CD1c-positive myeloid dendritic cell (primary cell): ENCODE measurements around the gene PRKAA1.
"Not testable (repeated sequence)": the region's sequence is repeated elsewhere in the genome, so short reads cannot be mapped to it uniquely, and the experiment has no call there.

Experiments used
- DNase-seq: peaks from one replicate; pipeline ENCODE4 v3.0.0-alpha.2; 2016; ENCODE audit errors: extremely low spot score

Gene PRKAA1

DNA sequence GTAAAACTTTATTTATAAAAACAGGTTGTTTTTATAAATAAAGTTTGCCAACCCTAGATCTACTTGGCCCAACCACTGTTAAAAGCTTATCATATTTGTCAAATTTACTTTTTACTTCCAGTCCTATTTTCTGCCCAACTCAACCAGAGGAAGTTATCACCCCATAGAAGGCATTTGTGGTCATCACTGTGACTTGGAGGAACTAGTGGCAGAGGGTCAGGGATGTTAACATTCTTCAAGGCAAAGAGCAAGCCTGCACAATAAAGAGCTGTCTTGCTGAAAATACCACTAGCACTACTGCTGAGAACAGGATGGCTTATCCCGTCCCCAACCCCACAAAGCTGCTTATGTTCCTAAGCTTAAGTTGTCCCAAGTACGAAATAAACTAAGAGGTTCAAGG is 64.7 kb downstream of the PRKAA1 start:
- no peak for DNase-seq

DNA sequence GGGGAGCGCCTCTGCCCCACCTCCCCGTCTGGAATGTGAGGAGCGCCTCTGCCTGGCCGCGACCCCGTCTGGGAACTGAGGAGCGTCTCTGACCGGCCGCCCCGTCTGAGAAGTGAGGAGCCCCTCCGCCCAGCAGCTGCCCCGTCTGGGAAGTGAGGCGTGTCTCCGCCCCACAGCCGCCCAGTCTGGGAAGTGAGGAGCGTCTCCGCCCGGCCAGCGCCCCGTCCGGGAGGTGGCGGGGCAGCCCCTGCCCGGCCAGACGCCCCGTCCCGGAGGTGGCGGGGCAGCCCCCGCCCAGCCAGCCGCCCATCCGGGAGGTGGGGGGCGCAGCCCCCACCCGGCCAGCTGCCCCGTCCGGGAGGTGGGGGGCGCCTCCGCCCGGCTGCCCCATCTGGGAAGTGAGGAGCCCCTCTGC is 75.7 kb downstream of the PRKAA1 start:
- DNase-seq, result not testable (repeated sequence)

DNA sequence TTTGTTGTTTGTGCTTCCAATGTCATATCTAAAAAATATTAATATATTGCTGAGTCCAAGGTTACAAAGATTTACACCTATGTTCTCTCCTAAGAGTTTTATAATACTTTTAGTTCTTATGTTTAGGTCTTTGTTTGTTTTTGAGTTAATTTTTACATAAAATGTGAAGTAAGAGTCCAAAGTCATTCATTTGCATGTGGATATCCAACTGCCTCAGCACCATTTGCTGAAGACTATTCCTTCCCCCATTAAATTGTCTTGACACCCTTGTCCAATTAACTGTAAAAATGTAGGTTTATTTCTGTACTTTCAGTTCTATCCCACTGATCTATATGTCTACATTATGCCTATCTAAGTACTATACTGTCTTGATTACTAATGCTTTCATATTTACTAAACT is 78.1 kb downstream of the PRKAA1 start:
- DNase-seq, result no peak

DNA sequence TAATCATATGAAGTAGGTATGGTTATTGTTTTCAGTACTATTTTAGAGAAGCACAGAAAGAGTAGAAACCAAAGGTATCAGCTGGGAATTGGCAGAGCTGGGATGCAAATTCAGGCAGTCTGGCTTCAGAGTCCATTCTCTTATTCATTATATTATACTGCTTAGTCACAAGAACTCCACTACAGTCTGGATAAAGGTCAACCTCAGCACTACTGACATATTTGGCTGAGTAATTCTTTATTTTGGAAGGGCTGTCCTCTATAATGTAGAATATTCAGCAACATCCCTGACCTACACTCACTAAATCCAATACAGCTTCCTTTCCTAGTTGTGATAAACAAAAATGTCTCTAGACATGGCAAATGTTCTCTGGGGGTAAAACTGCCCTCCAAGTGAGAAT is 80.9 kb downstream of the PRKAA1 start:
- DNase-seq, result no peak

DNA sequence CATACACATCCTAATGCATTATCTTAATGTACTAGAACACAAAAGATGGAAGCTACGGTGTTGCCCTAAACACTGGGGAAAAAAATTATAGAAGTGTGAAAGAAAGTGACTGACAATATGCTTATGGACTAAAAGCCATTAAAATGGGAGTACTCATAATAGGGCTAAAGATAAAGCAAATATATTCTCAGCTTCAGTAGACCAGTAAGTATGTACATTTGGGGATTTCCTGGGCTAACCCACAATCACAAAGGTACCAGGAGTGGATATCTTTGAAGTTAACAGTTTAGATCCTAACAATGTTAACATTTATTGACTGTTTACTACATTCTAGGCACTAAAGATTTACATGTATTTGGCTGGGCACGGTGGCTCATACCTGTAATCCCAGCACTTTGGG is 81.6 kb downstream of the PRKAA1 start:
- no peak for DNase-seq

DNA sequence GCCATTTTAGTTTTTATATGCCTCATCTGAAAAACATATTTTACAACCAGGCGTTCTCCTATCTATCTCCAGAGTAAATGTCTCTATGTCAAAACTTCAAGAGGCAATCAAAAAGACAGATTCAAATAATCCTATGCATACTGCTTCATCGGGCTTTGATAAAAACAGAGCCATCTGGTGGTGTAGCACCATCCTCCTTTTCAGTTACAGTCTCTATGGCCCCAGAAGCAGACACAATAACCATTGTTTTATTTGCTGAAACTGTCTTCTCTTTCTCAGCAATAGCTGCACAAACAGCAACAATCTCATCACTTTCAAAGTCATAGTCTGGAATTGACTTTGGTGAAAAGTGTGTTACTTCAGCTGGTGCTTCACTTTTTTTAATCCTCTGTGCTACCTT is 82.2 kb downstream of the PRKAA1 start:
- DNase-seq, result no peak

DNA sequence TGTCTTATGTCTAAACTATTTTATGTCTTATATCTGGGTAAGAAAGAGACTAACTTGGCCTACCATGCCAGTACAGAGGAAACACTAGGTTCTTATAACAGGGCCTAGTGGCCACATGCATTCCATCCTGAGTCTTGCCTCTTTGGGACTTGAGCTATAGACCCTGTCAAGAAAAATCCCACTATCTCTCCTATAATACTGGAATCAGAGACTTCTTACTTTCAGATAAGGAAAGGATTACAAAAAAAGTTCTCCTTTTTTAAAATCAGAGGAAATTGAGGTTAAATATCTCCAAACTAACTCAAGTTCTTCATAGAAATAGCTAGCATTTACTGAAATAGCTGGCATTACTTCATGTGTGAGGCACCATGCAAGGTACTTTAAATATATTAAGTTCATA is 84.2 kb downstream of the PRKAA1 start:
- DNase-seq, result no peak

DNA sequence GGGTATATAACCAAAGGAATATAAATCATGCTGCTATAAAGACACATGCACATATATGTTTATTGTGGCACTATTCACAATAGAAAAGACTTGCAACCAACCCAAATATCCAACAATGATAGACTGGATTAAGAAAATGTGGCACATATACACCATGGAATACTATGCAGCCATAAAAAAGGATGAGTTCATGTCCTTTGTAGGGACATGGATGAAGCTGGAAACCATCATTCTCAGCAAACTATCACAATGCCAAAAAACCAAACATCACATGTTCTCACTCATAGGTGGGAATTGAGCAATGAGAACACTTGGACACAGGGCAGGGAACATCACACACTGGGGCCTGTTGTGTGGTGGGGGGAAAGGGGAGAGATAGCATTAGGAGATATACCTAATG is 87.6 kb downstream of the PRKAA1 start:
- not testable (repeated sequence) for DNase-seq
